NCI-H187 treated with DMSO at 0.1 percent for 48 hours (cell line): Measurements from ENCODE around the gene CD3E.

Experiments used
- DNase-seq: peaks from one replicate; lab custom pipeline; 2025; lab: John Stamatoyannopoulos, UW

Gene CD3E

DNA sequence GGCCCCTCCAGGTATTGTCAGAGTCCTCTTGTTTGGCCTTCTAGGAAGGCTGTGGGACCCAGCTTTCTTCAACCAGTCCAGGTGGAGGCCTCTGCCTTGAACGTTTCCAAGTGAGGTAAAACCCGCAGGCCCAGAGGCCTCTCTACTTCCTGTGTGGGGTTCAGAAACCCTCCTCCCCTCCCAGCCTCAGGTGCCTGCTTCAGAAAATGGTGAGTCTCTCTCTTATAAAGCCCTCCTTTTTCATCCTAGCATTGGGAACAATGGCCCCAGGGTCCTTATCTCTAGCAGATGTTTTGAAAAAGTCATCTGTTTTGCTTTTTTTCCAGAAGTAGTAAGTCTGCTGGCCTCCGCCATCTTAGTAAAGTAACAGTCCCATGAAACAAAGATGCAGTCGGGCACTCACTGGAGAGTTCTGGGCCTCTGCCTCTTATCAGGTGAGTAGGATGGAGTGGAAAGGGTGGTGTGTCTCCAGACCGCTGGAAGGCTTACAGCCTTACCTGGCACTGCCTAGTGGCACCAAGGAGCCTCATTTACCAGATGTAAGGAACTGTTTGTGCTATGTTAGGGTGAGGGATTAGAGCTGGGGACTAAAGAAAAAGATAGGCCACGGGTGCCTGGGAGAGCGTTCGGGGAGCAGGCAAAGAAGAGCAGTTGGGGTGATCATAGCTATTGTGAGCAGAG, at the start of gene CD3E:
Gene CD3E, plus strand, starts transcription at position 163 of the 681 bp plus-strand sequence. Its CDS starts 223 bp downstream, at position 386.
- no peak for DNase-seq

DNA sequence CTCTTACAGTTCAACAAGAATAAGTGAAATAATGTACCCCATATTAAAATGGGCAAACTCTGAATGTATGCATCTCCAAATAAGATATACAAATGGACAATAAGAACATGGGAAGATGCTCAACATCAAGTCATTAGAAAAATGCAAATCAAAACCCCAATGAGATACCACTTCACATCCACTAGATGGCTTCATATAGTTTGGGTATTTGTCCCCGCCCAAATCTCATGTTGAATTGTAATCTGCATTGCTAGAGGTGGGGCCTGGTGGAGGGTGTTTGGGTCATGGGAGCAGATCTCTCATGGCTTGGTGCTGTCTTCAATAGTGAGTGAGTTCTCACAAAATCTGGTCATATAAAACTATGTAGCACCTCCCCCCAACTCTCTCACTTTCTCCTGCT, 46.1 kb upstream of the CD3E start:
- no peak for DNase-seq

DNA sequence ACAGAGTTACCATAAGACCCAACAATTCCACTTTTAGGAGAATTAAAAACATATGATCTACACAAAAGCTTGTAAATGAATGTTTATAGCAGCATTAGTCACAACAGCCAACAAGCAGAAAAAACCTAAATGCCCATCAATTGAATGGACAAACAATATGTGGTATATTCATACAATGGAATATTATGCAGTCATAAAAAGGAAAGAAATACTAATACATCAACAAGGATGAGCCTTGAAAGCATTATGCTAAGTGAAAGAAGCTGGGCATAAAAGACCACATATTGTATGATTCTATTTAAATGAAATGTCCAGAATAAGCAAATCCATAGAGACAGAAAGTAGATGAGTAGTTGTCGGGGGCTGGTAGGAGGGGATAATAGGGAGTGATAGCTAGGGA, 45.4 kb upstream of the CD3E start:
- DNase-seq: no peak

DNA sequence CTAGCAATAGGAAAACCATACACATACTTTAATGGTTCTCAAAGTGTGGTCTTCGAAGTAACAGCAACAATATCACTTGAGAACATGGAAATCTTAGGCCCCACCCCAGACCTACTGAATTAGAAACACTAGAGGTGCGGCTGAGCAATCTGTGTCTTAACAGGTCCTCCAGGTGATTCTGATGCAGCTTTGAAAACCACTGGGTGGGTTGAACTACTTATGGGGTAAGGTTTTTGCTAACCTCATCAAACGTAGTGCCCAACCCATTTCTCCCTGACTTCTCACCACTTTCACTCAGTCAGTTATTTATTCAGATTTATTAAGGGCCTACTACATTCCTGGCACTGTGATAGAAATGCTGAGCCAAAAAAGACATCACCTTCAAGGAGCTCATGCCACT, 44.2 kb upstream of the CD3E start:
- no peak for DNase-seq

DNA sequence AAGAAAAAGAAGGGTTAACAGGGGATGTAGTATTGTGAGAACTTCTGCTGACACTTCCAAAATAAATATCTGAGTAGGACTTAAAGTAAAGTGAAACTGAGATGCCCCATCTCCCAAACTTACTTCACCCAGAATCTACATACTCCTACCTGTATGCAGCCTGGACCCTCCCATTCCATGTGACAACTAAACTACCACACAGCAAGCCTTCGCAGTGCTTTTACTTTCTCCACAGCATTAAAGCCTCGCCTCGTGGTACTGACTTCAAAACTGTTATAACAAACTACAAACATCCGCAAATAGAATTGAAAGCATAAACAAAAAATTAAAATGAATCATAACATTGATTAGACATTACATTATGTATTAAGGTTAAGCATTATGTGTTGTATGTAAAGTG, 41.4 kb upstream of the CD3E start:
- no peak for DNase-seq

DNA sequence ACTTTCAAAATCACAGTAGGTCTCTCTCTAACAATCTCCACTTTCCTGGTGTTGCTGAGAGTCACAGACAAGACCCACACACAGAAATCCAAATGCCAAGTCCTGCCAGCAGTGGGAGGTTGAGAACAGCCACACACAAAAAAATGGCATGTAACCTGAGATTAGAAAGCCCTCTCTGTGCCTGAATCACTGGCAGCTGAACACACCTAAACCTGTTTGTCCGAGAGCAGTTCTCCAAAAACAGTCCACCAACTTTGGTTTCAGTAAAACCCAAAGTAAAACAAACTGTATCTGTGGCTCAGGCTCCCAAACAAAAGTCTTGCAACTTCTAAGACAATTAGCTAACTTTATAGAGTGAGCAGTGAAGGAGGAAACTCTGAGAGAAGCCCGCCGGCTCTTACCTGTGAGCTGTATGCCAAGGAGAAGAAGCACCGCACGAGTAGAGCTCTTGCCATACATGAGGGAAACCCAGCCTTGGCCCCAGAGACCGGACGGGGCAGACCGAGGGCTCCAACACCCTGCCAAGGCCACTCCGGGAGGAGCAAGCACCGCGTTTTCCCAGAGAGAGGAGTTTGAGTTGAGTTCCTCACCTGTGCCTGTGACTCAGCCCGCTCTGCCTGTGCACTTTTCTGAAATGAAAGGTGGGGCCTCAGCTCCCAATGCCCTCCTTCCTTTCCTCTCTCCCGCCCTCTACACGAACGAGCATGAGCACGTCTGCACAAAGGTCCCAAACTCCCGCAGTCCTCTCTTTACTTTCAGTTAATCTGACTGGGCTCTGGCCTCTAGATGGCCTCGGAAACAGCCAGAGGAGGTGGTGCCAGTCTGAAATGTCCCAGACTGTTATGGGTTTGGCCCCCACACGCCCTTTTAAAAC, 40.6 kb upstream of the CD3E start, which contains the start of gene MPZL2:
Gene MPZL2, minus strand, starts transcription at position 603 of the 874 bp plus-strand sequence. Its CDS starts 144 bp downstream, at position 459.
- DNase-seq: no peak

DNA sequence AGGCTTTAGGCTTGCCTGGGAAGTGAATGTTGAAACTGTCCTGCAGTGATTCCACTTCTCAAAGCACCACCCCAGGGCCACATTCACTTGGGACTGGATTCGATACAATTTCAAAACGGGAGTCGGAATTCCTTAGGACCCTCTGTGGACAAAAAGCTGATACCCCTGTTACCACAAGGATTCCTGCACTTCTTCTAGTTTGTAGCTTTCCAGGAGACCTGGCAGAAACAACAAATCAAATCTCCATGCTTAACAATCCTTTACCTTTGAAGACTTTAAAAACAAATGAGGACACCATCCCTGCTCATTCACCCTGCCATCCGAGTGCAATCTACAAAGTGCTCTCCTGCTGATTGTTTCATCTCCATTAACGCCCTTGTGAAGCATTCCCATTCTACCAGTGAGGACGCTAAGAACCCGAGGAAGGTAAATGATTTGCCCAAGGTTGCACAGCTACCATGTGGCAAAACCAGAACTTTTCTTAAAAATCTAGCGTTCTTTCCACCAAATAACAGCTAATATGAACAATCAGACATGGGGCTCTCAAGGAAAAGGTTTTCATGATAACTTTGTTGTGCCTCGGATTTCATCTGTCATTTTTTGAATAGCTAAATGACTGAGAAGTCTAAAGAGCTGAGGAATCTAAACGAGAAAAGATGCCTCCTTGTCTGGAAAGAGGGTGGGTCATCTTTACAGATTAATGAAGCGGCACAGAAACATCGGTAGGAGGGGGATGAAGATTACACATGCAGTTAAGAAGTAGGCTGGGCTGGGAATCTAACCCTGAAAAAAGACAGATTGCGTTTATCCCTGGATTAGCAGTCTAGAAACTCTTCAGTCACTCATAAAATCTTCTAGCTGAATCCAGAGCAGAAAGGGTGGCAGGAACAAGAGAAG, 39.7 kb upstream of the CD3E start:
- DNase-seq: no peak

DNA sequence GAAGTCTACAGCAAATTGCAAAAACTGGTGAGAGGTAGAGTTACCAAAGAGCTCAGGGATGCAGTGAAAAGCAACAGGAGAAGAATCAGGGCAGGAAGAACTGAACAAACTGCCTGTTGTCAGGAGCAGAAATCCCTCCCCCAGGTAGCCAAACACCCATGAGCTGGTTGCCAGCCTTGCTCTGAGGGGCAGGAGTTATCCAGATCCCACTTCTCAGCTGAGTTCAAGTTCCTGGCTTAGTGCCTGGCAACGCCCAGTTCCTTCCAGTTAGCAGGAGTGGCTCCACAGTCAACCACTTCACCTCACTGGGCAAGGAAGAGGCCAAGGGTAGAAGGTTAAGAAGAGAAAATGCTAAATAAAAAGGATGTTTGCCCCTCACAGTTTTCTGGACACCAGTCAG, 38.6 kb upstream of the CD3E start:
- no peak for DNase-seq

DNA sequence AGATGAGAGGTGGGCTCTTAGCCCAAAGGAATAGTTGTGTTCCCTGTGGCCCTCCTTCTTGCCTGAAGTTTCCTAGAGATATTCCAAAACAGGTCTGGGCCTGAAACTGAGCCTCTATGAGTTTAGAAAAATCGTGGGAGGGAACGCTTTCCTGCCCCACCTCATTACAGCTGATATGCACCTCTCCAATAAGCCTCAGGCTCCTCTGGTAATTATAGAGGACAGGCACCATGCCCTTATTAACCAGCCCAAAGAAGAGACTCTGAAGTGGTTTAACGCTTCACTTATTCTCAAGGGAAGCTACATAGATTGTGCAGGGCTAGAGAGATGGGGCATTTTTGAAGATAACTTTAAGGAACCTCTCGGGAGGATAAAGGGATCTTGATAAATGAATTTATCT, 37.0 kb upstream of the CD3E start:
- no peak for DNase-seq

DNA sequence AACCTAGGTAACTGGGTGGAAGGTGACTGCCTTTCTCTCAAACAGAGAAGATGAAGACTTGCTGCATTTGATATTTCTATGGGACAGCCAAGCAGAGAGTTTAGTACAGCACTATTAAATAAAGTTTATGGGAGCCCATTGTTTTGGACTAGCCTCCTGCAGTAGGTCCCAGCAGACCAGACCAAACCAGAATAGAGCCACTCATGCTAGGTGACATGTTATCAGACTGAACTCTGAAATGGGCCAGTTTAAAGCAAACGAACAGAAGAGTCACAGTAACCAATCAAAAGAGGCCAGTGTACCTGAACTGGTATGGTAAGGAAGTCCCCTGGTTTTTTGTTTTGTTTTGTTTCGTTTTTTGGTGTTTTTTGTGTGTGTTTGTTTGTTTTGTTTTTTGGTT, 32.5 kb upstream of the CD3E start:
- DNase-seq: no peak

DNA sequence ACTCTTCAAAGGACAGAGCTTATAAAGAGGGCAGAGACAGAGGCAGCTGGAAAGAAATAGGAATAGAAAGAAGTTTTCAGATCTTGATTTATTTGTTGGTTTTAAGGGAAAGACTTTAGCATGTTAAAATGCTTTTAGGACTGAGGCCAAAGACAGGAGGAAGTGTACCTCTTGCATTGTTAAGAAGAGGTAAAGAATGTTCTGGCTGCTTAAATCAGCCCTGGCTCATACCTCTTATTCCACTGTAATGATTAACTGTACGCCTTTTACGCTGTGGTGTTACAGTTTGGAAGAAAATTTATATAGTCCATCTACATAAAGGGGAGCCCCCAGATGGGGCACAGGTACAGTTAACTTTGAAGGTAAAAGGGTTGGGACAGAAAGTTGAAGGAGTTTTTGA, 30.3 kb upstream of the CD3E start:
- no peak for DNase-seq

DNA sequence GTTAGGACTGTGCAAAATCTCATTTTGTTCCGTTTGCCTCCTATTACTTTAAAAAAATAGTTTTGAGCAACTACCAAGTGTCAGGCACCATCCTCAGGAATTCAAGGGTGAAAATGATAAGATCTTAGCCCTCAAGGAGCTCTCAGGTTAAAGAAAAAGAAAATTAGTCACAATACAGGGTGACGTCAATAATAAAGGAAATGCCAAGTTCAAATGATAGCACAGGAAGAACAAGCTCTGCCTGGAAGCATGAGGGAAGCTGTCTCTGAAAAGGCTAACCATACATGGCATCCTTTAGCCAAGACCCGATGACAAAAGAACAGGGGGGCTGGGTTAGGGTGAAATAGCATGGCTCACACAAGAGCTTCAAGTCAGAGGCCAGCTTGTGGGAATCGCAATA, 29.4 kb upstream of the CD3E start:
- no peak for DNase-seq

DNA sequence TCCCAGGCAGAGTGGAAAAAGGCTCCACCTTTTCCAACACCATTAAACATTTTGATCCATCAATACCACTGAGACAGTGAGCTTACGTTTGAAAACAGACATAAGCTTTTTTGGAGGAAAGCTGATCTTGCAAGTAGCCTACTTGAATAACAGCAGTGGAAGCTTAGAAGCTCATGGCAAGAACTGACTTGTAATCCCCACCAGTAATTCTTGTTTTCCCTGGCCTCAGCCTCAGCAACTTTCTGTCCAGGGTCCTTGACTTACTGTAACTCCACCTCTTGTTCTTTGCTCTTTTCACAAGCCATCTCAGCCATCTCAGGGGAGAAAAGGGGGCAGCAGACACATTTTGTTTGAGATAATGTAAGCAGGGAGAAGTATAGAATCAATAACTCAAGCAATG, 28.1 kb upstream of the CD3E start:
- no peak for DNase-seq

DNA sequence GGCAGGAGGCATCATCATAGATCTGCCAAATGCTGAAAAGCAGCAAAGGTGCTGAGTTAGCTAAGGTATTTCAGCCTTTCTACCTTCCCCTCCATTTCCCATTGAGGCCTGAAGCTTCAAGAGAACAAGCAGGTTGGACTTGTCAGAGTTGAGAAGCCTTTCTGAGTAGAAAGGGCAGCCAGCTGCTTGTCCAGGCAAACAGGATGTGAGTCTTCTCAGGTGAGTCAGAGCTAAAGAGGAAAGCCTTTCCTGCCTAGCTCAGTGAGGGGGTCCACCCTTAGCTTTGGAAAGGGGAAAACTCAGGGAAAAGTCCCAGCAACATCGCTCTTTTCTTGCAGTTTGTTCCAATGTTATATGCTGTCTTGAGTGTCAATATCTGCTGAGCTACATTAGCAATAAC, 27.2 kb upstream of the CD3E start:
- DNase-seq: no peak

DNA sequence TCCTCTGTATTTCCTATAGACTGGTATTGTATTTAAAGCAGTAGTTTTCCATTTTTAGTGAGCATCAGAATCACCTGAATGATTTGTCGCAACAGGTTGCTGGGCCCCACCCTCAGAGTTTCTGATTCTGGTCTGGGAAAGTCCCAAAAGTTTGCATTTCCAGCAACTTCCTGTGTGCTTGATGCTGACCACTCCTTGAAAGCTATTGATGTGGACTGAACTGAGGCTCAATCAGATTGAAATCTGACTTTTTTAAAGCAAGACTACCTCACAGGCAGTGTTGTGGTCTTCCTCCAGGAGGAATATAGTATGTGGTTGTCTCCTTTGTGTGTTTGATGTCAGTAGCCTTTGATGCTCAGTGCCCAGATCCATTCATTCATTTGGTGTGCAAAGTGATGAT, 23.2 kb upstream of the CD3E start:
- no peak for DNase-seq

DNA sequence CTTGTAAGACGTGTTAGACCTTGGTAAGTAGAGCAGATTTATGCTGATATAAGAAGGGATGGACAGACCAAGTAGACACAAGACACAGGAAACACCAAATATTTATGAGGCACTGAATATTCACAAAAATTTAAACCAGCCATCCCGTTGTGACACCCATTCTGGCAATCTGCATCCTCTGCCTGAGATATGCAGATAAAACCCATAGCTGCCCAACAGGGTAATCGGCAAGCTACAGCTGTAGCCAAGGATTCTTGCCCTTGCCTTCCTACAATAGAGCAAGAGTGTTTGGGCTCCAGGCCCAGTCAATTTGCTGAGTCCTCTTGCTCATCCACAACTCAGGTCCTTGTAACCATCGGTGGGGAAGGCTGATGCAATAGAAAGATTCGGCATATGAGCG, 21.9 kb upstream of the CD3E start:
- no peak for DNase-seq

DNA sequence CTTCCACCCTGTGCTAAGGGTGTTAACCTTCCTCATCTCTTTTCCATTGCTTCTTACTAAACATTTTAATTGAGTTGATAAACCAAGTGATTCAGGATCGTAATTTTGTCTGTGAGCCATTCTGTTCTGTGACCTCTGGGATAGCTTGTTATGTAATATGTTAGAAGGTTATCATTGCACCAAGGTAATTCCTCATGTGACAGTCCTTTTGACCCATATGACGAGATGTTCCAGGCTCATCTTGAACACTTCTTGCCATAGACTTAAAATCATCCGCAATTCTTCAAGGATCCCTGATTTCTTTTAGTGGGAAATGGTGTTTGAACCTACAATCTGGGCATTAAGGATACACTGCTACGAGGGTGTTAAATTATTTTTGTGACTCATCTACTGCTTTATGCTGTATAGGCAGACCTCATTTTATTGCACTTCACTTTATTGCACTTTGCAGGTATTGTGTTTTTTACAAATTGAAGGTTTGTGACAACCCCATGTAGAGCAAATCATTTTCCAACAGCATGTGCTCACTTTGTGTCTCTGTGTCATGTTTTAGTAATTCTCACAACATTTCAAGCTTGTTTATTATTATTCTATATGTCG, 21.4 kb upstream of the CD3E start:
- no peak for DNase-seq

DNA sequence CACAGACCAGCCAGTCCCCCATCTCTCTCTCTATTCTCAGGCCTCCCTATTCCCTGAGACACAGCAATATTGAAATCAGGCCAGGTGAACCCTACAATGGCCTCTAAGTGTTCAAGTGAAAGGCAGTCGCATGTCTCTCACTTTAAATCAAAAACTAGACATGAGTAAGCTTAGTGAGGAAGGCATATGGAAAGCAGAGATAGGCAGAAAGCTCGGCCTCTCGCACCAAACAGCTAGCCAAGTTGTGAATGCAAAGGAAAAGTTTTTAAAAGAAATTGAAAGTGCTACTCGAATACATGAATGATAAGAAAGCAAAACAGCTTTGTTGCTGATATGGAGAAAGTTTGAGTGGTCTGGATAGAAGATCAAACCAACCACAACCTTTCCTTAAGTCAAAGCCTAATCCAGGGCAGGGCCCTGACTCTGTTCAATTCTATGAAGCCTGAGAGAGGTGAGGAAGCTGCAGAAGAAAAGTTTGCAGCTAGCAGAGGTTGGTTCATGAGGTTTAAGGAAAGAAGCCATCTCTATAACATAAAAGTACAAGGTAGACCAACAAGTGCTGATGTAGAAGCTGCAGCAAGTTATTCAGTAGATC, 20.7 kb upstream of the CD3E start:
- no peak for DNase-seq

DNA sequence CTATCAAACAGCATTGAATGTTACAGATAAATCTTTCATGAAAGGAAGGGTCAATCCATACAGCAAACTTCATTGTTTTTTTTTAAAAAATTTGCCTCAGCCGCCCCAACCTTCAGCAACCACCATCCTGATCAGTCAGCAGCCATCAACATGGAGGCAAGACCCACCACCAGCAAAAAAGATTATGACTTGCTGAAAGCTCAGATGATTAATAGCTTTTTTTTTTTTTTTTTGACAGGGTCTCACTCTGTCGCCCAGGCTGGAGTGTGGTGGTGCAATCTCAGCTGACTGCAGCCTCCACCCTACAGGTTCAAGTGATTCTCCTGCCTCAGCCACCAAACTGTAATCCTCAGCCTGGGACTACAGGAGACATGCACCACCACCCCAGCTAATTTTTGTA, 18.0 kb upstream of the CD3E start:
- no peak for DNase-seq

DNA sequence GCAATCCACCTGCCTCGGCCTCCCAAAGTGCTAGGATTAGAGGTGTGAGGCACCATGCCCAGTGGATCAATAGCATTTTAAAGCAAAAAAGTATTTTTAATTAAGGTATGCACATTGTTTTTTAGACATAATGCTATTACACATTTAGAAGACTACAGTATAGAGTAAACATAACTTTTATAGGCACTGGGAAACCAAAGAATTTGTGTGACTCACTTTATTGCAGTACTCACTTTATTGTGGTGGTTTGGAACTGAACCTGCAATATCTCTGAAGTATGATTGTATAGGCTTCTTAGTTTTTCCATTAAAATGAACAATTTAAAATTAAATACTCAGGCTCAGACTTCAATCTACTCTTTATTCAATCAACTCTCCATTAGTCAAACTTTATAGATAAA, 17.5 kb upstream of the CD3E start:
- no peak for DNase-seq

DNA sequence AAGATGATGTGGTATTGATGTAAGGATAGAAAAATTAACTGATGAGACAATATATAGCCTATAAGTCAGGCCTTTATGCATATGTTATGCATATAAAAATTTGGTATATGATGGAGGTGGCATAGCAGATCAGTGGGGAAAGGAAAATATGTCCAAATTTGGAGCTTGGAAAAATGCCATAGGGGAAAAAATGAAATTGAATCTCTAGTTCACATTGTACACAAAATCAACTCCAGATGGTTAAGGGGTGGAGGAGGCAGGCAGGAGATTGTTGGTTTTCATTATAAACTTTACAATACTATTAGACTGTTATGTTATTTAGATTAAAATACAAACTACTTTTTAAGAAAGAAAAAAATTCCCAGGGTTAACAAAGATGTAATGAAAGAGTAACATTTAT, 15.1 kb upstream of the CD3E start:
- no peak for DNase-seq

DNA sequence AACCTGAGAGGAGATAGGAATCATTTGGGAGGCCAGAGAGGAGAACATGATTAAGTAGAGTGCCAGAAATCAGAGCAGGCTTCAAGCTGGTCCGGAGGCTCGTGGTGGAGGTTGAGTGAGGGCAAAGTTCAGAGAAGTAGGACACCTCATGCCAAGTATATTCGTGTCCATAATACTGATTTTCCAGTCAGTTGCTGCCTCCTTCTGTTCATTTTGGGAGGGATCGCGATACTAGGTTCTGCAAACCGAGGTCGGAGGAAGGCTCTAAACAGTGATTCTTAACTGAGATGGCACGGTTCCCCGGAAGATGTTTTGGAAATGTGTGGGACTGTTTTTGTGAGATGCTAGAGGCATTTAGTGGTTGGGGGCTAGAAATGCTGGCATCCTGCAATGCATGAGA, 13.6 kb upstream of the CD3E start:
- DNase-seq: no peak
